Pulmonary artery endothelial cell (primary cell): ENCODE results near the gene ISM1. TPM values are rescaled to one million over a fixed set of nuclear protein-coding genes. Genes with fewer than 3 reads are reported as not detected.
"Not testable (repeated sequence)": the region's sequence is repeated elsewhere in the genome, so short reads cannot be mapped to it uniquely, and the experiment has no call there.

Source experiments
- DNase-seq: peaks from one replicate; pipeline ENCODE4 v3.0.0-alpha.2; 2011; ENCODE audit warnings: low read depth, low spot score
- total RNA-seq: library from RNA; depleted of rRNA; stranded (reverse); fragments of >200 nt; gene quantifications from 2 replicates; pipeline ENCODE4 v1.2.3, GENCODE V29; 2014

Gene ISM1
- total RNA-seq, 1 donor from 2014 or later = under 0.01 TPM

GRCh38 chr20:13221673-13222318, 722 bp downstream of the ISM1 start:
- DNase-seq = no peak

GRCh38 chr20:13222319-13222716, 1.2 kb downstream of the ISM1 start:
- no peak for DNase-seq

GRCh38 chr20:13223736-13224520, 2.9 kb downstream of the ISM1 start:
- DNase-seq = no peak

- DNase-seq = no peak
These were observed 5.3 kb downstream of the ISM1 start for GRCh38 chr20:13226367-13226766.

GRCh38 chr20:13228771-13229170, 7.7 kb downstream of the ISM1 start:
- no peak for DNase-seq

GRCh38 chr20:13229538-13229937, 8.5 kb downstream of the ISM1 start:
- DNase-seq = no peak

- no peak for DNase-seq
These were observed 10.1 kb downstream of the ISM1 start for GRCh38 chr20:13231031-13231752.

GRCh38 chr20:13232999-13233398, 11.9 kb downstream of the ISM1 start:
- no peak for DNase-seq

- no peak for DNase-seq
These were observed 13.9 kb downstream of the ISM1 start for GRCh38 chr20:13234961-13235360.

GRCh38 chr20:13236360-13236759, 15.3 kb downstream of the ISM1 start:
- DNase-seq = not testable (repeated sequence)

- no peak for DNase-seq
These were observed 16.1 kb downstream of the ISM1 start for GRCh38 chr20:13236990-13237720.

GRCh38 chr20:13238001-13238653, 17.1 kb downstream of the ISM1 start:
- no peak for DNase-seq

GRCh38 chr20:13243826-13244376, 22.8 kb downstream of the ISM1 start:
- DNase-seq = no peak

- DNase-seq = no peak
These were observed 24.2 kb downstream of the ISM1 start for GRCh38 chr20:13245250-13245723.

- no peak for DNase-seq
These were observed 28.2 kb downstream of the ISM1 start for GRCh38 chr20:13249118-13249797.

GRCh38 chr20:13249798-13250170, 28.7 kb downstream of the ISM1 start:
- no peak for DNase-seq

GRCh38 chr20:13250251-13250650, 29.2 kb downstream of the ISM1 start:
- no peak for DNase-seq

GRCh38 chr20:13251106-13251903, 30.2 kb downstream of the ISM1 start:
- DNase-seq = no peak

- no peak for DNase-seq
These were observed 30.8 kb downstream of the ISM1 start for GRCh38 chr20:13251904-13252297.
